HepG2 (cell line): Measurements from ENCODE around the gene DACT2. TPM values are rescaled to one million over a fixed set of nuclear protein-coding genes. Genes with fewer than 3 reads are reported as not detected.

Source experiments
- ATAC-seq: fragments of 200-7000 bp; cut with Tn5 transposase; 3 replicates; pipeline ENCODE4 v1.9.1; 2020; ENCODE audit warnings: mild to moderate bottlenecking, moderate library complexity
- BruUV-seq: library from RNA; stranded (reverse); fragments of 400-500 nt; replicated peaks from 2 replicates; lab custom pipeline; 2021; lab: Mats Ljungman, UMichigan
- CTCF ChIA-PET: fragments of 300-600 bp; formaldehyde crosslinking; extraction: SDS; loops from one replicate; lab custom pipeline; 2021; ENCODE audit warnings: low total read pairs, inconsistent platforms, low intra/inter-chr PET ratio; lab: Yijun Ruan, JAX
- POLR2A ChIA-PET: fragments of 350-600 bp; sonication (Branson Sonifier 250); formaldehyde crosslinking; loops from one replicate; lab custom pipeline; 2020; ENCODE audit warnings: antibody characterized with exemption, inconsistent platforms; lab: Yijun Ruan, JAX
- DNase-seq: peaks from one replicate; pipeline ENCODE4 v3.0.0-alpha.2; 2015; ENCODE audit warnings: low spot score
- FAIRE-seq: peaks from 3 replicates; lab custom pipeline; 2011; peaks lifted over from hg19 to GRCh38; lab: Jason Lieb, UNC
- H2AFZ ChIP-seq: one replicate; pipeline ENCODE4 v1.6.1; 2011; ENCODE audit warnings: low read length, inconsistent platforms
- H3K27ac ChIP-seq: fragments of 300-600 bp; 3 replicates; pipeline ENCODE4 v1.8.0; 2011; ENCODE audit warnings: mixed run types, mild to moderate bottlenecking, mixed read lengths, low read length, inconsistent platforms; ENCODE audit not compliant: insufficient read depth; ENCODE audit errors: extremely low read length
- H3K27me3 ChIP-seq, 2 experiments: fragments of 200-600 bp in 1 of 2; 2 replicates in 1 of 2; 3 replicates in 1 of 2; pipeline versions ENCODE4 v1.6.0 to v1.8.0; 2011; ENCODE audit warnings: low read length in 2 of 2, mild to moderate bottlenecking in 2 of 2, moderate library complexity in 2 of 2, inconsistent platforms in 1 of 2; ENCODE audit not compliant: insufficient read depth in 2 of 2, control insufficient read depth in 1 of 2
- H3K36me3 ChIP-seq, 2 experiments: fragments of 200-600 bp in 1 of 2; replicated peaks in 1 of 2; 2 replicates in 1 of 2; 3 replicates in 1 of 2; pipeline versions ENCODE4 v1.5.1 to v1.8.0; 2011; ENCODE audit warnings: low read length in 2 of 2, inconsistent platforms in 1 of 2; ENCODE audit not compliant: insufficient read depth in 2 of 2, control insufficient read depth in 1 of 2
- H3K4me1 ChIP-seq: 2 replicates; pipeline ENCODE4 v1.5.1; 2012; ENCODE audit warnings: low read length, inconsistent platforms; ENCODE audit not compliant: insufficient read depth
- H3K4me2 ChIP-seq: 2 replicates; pipeline ENCODE4 v1.6.0; 2011; ENCODE audit warnings: low read depth, low read length, inconsistent platforms
- H3K4me3 ChIP-seq, 3 experiments: fragments of 200-600 bp in 1 of 3; sonication (generic), shearing (Covaris generic) in 1 of 3; replicated peaks in 1 of 3; 2 replicates each; pipeline ENCODE4 v1.5.1; 2011 to 2016; ENCODE audit warnings: low read length in 3 of 3, inconsistent platforms in 2 of 3, low read depth in 2 of 3, mild to moderate bottlenecking in 2 of 3, control low read depth in 1 of 3, mixed read lengths in 1 of 3; ENCODE audit not compliant: insufficient read depth in 1 of 3
- H3K79me2 ChIP-seq: one replicate; pipeline ENCODE4 v1.6.1; 2011; ENCODE audit warnings: low read length, inconsistent platforms; ENCODE audit not compliant: insufficient read depth
- H3K9ac ChIP-seq: 2 replicates; pipeline ENCODE4 v1.6.0; 2011; ENCODE audit warnings: mild to moderate bottlenecking, low read depth, low read length, inconsistent platforms; ENCODE audit not compliant: insufficient read depth
- H3K9me3 ChIP-seq: 2 replicates; pipeline ENCODE4 v1.5.1; 2012; ENCODE audit warnings: mild to moderate bottlenecking, low read length
- H4K20me1 ChIP-seq: 2 replicates; pipeline ENCODE4 v1.6.0; 2011; ENCODE audit warnings: inconsistent platforms, mild to moderate bottlenecking, low read length, moderate library complexity; ENCODE audit not compliant: insufficient read depth
- CERS6 ChIP-seq: sonication (generic); formaldehyde crosslinking; IDR thresholded peaks from 2 replicates; pipeline ENCODE4 v1.5.0; 2020; ENCODE audit warnings: missing genetic modification reagents
- HIC2 ChIP-seq: sonication (generic); formaldehyde crosslinking; IDR thresholded peaks from 2 replicates; pipeline ENCODE4 v1.9.0; 2022; ENCODE audit warnings: low read depth, missing genetic modification reagents
- HMGXB4 ChIP-seq, 2 experiments: sonication (generic) in 1 of 2; formaldehyde crosslinking in 1 of 2; IDR thresholded peaks; 2 replicates each; pipeline versions ENCODE4 v1.4.0 to v1.6.1; 2018 to 2020; ENCODE audit warnings: missing genetic modification reagents in 2 of 2, borderline replicate concordance in 1 of 2, low read depth in 1 of 2, mild to moderate bottlenecking in 1 of 2, missing biosample characterization in 1 of 2
- HNF4G ChIP-seq, 2 experiments: sonication (generic) in 1 of 2; formaldehyde crosslinking in 1 of 2; IDR thresholded peaks; 2 replicates each; pipeline versions ENCODE4 v1.4.0 to v1.6.1; 2011 to 2020; ENCODE audit warnings: borderline replicate concordance in 2 of 2, low read depth in 2 of 2, mild to moderate bottlenecking in 2 of 2, low read length in 1 of 2, missing genetic modification reagents in 1 of 2, moderate library complexity in 1 of 2
- KDM5B ChIP-seq: sonication (generic); formaldehyde crosslinking; IDR thresholded peaks from 2 replicates; pipeline ENCODE4 v1.4.0; 2020; ENCODE audit warnings: missing genetic modification reagents, mild to moderate bottlenecking, borderline replicate concordance
- NFIB ChIP-seq: sonication (generic); formaldehyde crosslinking; IDR thresholded peaks from 2 replicates; pipeline ENCODE4 v1.9.0; 2021; ENCODE audit warnings: missing genetic modification reagents, mild to moderate bottlenecking, borderline replicate concordance
- PHF5A ChIP-seq: IDR thresholded peaks from one replicate; pipeline ENCODE4 v1.6.1; 2018; ENCODE audit warnings: low read depth, missing genetic modification reagents; ENCODE audit not compliant: unreplicated experiment
- TBL1XR1 ChIP-seq: fragments of 150-350 bp; IDR thresholded peaks from 2 replicates; pipeline ENCODE4 v1.6.1; 2014; ENCODE audit warnings: borderline replicate concordance, low read length; ENCODE audit not compliant: partially characterized antibody
- ZBTB20 ChIP-seq: sonication (generic); formaldehyde crosslinking; IDR thresholded peaks from 2 replicates; pipeline ENCODE4 v1.8.1; 2023; ENCODE audit warnings: missing genetic modification reagents, low read depth, mild to moderate bottlenecking, borderline replicate concordance
- ZNF451 ChIP-seq: sonication (generic); formaldehyde crosslinking; IDR thresholded peaks from 2 replicates; pipeline ENCODE4 v1.5.0; 2020; ENCODE audit warnings: mild to moderate bottlenecking, missing genetic modification reagents
- ZNF513 ChIP-seq: sonication (generic); formaldehyde crosslinking; conservative IDR thresholded peaks from 2 replicates; pipeline ENCODE4 v1.5.0; 2020; ENCODE audit warnings: missing genetic modification reagents
- WGBS: methylation state at CpG from one replicate; pipeline ENCODE4 v1.1.6; 2017; ENCODE audit warnings: low lambda C conversion rate; 5-methylcytosine and 5-hydroxymethylcytosine counted together
- in situ Hi-C: cut with HindIII; loops from 2 replicates; pipeline ENCODE4 v1.10.0; 2017; ENCODE audit warnings: low pct_unique_long_range_greater_than_20kb; ENCODE audit not compliant: extremely low pct_ligation_motif_present
- intact Hi-C: fragments of 100-400 bp; cut with micrococcal nuclease; formaldehyde crosslinking; loops from one replicate; pipeline ENCODE4 v1.10.0; 2022; ENCODE audit not compliant: unreplicated experiment
- polyA plus RNA-seq, 8 experiments: library from polyadenylated mRNA; depleted of rRNA in 3 of 8; stranded (reverse) in 7 of 8; unstranded in 1 of 8; fragments of >200 nt; fragmentation: Illumina TruSeq in 4 of 8; extraction: Trizol in 4 of 8; gene quantifications; 2 replicates each; pipeline versions ENCODE4 v1.2.1 to v1.2.3, GENCODE V29; 2011 to 2016; ENCODE audit warnings: low read depth in 4 of 8, missing spikeins in 1 of 8, mixed read lengths in 1 of 8; ENCODE audit not compliant: insufficient read depth in 1 of 8
- total RNA-seq, 5 experiments: library from RNA; depleted of rRNA; stranded (reverse); fragments of >200 nt; fragmentation: Illumina TruSeq; extraction: Trizol; gene quantifications; 2 replicates each; pipeline ENCODE4 v1.2.3, GENCODE V29; 2016; ENCODE audit warnings: low read depth in 1 of 5

Gene DACT2
- total and polyA plus RNA-seq, 2 of the 13 experiments (the other 11 are each of a cell fraction or from before 2014, with no cell fraction given), result 0.15 TPM; not detected in 1

GRCh38 chr6:168263351-168263905 lies 56.1 kb downstream of the DACT2 start (continued):
- no peak for TF ChIP-seq HIC2 (CRISPR knock-in tag)

- Histone ChIP-seq H3K4me1 (peaks cover 63% of the 10 kb centered on the region), H3K36me3 (no peaks in the 10 kb centered on the region), H3K4me2 (peak overlapping the region; percentile 69), H3K79me2 (no peaks in the 10 kb centered on the region), H3K4me3 (no peak overlapping the region), H3K9me3 (no peaks in the 10 kb centered on the region), H2AFZ (no peak overlapping the region), H3K27me3 (no peaks in the 10 kb centered on the region), H3K9ac (peak overlapping the region; percentile 57; the same call in 1 of the 2 replicates), H3K27ac (peak overlapping the region; percentile 88), H4K20me1 (no peaks in the 10 kb centered on the region)
- FAIRE-seq (no peak), ATAC-seq (peak; percentile 13), DNase-seq (no peak)
- in situ Hi-C loops (no loop called here), intact Hi-C loops (no loop called here)
- BruUV-seq, result no TSS peak
- CTCF ChIA-PET, result no interaction called here
- POLR2A ChIA-PET, result interaction anchor here (2.0 to 5.8 kb wide), 4 partner anchors 13 to 40 kb away, joined by 7 to 76 read pairs (median 8); no protein-coding TSS in a partner anchor
- 90% methylated on average over 12 of the region's 12 CpGs for WGBS
- TF ChIP-seq ZNF451 (CRISPR knock-in tag), result 0 out of 2 replicates have a peak, but pooled peaks have one; percentile 8
- TF ChIP-seq ZNF513 (CRISPR knock-in tag), result no peak
- no peak for TF ChIP-seq CERS6 (CRISPR knock-in tag)
- 0 out of 2 replicates have a peak, but pooled peaks have one; percentile 2 for TF ChIP-seq KDM5B (CRISPR knock-in tag)
- TF ChIP-seq HMGXB4 (CRISPR knock-in tag; IDR thresholded peaks at IDR 0.05; ENCODE audit: borderline replicate concordance in 1 of 2, low read depth in 1 of 2), result 0 out of 4 replicates have a peak, but pooled peaks of 1 of the 2 experiments have one; percentile 6
- TF ChIP-seq ZBTB20, result peak; percentile 55; the same call in 1 of the 2 replicates
- TF ChIP-seq NFIB (CRISPR knock-in tag), result no peak
- no peak for TF ChIP-seq HNF4G (IDR thresholded peaks at IDR 0.05; ENCODE audit: borderline replicate concordance, low read depth, low read length)
- no peak for TF ChIP-seq HNF4G (CRISPR knock-in tag; IDR thresholded peaks at IDR 0.05; ENCODE audit: borderline replicate concordance, low read depth)
- TF ChIP-seq TBL1XR1, result no peak
- no peak for TF ChIP-seq PHF5A (CRISPR knock-in tag)
Observed at GRCh38 chr6:168261234-168261633, 58.3 kb downstream of the DACT2 start.
